Posterior cingulate gyrus (tissue), 11 donors: Measurements from ENCODE around the gene ANKRD11.

Source experiments
- DNase-seq, 10 donors: peaks; one replicate each; pipeline versions ENCODE4 v3.0.0 to v3.0.0-alpha.2; 2020 to 2021; ENCODE audit warnings: mixed read lengths in 3 of 10
- intact Hi-C: fragments of 100-400 bp; cut with DNase I; formaldehyde crosslinking; loops from one replicate; pipeline ENCODE4 v1.15.1; 2023

Gene ANKRD11

DNA sequence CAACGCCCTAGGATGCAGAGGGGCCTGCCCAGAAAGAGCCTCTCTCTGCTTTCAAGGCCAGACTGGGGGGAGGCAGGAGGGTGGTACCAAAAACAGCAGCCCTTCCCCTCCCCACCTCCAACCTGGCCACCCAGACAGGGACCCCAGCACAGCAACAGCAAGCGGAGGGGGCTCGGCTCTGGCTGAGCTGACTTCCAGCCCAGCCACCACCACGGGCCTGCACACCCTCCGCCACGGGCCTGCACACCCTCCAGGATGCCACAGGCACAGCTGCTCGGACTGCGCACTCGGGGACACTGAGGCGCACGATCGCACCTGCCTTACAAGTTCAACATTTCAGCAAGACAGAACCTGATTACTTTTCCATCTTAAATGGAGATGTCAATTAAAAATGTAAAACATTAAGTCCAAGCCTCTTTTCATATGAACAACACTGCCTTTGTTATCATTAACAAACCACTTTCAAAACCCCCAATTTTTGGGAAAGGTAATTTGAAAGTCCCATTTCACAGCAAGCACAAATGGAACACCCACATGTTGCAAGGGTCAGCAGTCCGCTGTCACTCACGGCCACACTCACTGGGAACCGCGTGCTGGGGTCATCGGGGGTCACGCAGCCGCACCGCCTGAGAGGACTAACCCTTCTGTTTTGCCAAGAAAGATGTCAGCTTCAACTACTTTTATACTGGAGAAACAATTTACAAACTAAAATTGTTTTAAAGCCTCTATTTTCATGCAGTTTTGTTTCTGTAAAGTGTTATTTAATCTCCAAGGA is 76.4 kb downstream of the ANKRD11 start:
- intact Hi-C loops, result no loop called here

DNA sequence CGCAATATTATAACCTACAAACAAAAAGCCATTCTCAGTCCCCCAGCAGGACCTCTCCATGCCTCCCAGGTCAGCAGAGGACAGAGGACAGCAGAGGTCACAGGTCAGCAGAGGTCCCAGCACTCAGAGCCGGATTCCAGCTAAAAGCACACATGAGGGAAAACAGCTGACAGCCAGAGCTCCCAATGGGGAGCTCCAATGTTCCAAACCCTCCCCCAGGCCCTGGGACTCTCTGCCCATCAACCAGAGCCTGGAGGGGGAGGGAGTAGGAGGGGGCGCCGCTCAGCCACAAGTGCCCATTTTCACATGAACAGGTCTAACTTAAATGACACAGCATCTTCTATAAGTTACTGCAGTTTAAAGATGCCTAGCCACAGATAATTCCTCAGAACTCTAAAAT is 77.5 kb downstream of the ANKRD11 start:
- intact Hi-C loops, result no loop called here
- peak in 1 of 10 donors; percentile 12 for DNase-seq

More for the DNA sequence above, 76.4 kb downstream of the ANKRD11 start:
- DNase-seq, result peak in 2 of 10 donors; percentile 50 to 62

DNA sequence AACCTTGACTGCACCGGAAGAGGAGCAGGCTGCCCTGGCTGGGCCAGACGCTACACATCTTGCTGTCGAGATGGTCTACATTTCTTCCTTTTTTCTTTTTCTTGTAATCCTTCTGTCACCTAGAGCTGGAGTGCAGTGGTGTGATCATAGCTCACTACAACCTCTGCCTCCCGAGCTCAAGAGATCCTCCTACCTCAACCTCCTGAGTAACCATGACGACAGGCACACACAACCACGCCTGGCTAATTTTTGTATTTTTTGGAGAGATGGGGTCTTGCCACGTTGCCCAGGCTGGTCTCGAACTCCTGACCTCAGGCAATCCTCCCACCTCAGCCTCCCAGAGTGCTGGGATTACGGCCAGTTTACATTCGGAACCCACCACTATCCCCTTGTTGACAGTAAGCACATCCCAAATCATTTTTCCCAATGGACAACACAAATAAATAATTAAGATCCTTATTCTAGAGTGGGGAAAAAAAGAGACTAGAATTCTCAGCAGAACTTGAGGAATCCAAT is 79.0 kb downstream of the ANKRD11 start:
- no peak for DNase-seq
- intact Hi-C loops, result no loop called here

DNA sequence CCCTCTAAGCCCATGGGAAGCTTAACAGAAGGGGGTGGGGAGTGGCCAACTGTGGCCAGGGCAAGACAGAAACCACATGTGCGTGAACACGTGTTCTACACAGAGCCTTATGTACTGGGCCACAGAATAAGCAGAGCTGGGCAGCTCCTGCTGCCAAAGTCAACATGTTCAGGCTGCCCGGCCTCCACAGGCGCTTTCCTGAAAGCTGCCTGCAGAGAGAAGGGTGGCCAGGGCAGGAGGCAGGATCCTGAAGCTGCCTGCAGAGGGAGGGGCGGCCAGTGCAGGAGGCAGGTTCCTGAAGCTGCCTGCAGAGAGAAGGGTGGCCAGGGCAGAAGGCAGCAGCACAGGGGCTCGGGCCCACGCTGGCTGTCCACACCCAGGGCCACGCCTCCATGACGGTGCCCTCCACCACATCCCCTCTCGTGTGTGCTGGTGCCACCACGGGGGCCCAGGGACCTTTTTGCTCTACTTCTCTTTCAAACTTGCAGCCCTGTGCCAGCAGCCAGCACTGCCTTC is 79.5 kb downstream of the ANKRD11 start:
- peak in 4 of 10 donors; percentile 36 to 91 (median 46) for DNase-seq
- intact Hi-C loops, result no loop called here

DNA sequence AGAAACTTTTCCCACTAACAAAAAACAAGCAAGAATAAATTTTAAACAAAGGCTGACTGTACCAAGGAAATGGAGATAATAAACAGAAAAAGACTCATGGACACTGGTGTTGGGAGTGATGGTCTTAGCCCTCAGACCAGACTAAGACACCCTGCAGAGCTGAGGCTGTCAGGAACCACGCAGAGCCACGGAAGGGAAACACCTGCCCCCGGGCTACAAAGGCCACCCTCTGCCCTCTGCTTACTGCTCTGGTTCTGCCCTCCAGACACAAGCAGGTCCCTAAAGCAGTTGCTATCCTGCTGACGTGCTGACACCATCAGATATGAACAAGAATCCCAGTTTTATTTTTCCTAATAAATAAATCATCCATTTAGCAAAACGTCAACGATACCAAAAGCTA is 80.0 kb downstream of the ANKRD11 start:
- peak in 1 of 10 donors; percentile 1 for DNase-seq
- intact Hi-C loops, result no loop called here

DNA sequence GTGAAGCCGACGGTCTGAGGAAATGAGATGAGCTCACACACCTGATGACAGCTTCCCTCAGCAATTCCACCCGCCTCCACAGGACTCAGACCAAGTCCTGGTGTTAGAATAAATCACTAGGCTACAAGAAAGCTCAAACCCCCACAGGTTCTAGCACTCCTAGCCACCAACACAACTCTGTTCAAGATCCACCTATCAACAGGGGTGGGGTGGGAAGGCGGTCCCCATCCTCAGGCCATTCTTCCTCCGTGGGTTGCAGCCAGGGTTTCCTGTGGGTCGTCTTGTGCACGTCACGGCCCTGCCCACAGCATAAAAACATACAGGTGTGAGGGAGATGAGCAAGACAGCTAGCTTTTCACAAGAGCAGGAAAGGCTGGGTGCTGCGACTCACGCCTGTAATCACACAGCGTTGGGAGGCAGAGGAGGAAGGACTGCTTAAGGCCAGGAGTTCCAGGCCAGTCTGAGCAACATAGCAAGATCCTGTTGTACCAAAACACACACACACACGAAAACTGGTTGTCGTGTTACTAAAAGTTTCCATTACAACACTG is 81.1 kb downstream of the ANKRD11 start:
- DNase-seq, result peak in 1 of 10 donors; percentile 57
- intact Hi-C loops, result no loop called here

DNA sequence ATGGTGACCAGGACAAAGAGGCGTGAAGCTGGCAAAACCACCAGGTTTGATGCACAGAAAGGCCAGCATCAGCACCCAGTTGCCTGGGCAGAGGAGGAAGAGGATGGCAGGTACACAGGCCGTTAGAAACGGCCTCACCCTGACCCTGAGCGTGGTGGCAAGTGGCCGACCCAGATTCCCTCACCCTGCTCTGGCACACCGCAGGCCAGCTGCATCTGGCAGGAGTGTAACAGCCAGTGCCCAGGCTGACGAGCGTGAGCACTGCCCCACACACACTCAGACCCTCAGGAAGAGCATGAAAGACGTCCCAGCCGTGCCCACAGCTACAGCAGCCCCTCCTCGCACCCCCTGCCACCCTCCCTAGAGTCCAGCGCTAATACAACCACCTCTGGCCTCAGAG is 82.0 kb downstream of the ANKRD11 start:
- intact Hi-C loops, result no loop called here
- DNase-seq, result peak in 1 of 10 donors; percentile 84

DNA sequence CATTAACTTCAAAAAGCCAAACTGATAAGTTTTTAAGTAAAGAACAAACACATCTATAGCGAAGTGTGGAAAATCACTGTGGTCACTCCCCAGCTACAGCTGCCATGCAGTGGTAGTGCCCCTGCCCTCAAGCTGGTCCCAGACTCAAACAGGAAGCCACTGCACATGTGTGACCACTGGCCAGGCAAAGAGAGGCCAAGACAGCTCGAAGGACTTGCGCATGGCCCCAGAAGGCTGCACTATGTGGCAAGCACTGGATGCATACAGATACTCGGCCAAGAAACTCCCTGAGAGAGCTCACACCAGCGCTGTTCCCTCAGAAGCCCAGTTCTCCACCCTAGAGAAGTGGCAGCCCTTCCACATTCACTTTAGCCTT is 82.4 kb downstream of the ANKRD11 start:
- intact Hi-C loops, result no loop called here
- peak in 1 of 10 donors; percentile 72 for DNase-seq

DNA sequence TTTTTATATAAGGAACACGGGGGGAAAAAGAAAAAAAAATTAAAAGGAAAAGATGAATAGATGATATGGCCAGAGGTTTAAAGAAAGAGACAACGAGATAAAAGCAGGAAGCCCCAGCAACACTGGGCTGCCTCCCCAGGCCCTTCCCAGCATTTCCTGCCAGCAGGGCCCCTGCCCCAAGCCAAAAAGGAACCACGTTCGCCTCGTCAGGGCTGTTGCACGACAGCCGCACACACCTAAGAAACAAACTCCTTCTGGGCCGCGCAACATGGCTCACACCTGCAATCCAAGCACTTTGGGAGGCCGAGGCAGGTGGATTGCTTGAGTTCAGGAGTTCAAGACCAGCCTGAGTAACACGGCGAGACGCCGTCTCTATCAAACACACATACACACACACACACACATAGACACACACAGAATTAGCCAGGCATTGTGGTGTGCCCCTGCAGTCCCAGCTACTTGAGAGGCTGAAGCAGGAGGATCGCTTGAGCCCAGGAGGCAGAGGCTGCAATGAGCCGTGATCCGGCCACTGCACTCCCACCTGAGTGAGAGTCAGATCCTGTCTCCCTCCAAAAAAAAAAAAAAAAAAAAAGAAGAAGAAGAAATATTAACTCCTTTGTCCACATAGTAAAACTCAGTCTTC is 83.0 kb downstream of the ANKRD11 start:
- DNase-seq, result peak in 1 of 10 donors; percentile 80
- intact Hi-C loops, result no loop called here

DNA sequence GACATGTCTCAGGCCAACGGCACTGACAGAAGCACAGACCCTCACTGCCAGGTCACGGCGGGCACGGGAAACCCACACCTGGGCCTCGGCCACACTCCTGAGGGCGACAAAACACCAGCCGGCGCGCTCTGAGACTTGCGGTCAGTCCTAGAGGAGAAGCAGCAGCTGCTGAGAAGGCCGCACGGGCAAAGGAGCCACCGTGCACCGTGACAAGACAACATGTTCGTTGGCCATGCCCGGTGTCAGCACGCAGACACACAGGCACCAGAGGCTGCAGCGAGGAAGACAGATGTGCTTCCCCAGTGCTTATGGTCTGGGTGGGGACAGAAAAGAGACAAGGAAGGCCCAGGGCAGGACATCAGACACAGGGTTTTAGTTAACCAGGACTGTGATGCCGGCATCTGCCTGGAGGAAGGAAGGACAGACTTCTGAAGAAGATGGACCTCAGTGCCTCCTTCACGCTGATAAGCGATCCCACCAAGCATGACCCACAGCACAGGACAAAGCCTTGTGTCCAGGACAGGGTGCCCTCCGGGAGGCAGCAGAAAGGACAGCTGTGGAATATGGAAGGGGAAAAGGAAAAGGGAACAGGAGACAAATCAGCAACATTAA is 84.0 kb downstream of the ANKRD11 start:
- intact Hi-C loops, result no loop called here
- DNase-seq, result peak in 1 of 10 donors; percentile 79

DNA sequence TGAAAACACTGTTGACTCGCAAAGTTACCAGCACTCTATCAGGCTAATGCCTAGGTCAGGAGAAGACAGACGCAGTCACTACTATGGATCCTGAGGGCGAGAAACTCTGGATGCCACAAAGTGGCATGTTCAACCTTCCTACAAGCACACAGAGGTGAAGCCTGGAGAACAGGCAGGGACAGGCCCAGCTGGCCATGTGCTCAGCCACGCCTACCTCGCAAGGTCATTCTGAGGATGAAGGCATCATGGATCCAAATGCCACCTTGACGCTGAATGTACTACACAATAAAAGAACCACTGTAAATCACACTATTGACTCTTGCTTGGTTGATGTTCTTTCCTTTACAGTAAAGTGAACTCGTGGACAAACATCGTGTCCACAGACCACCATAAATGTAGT is 85.8 kb downstream of the ANKRD11 start:
- intact Hi-C loops, result no loop called here
- DNase-seq, result peak in 1 of 10 donors; percentile 15

DNA sequence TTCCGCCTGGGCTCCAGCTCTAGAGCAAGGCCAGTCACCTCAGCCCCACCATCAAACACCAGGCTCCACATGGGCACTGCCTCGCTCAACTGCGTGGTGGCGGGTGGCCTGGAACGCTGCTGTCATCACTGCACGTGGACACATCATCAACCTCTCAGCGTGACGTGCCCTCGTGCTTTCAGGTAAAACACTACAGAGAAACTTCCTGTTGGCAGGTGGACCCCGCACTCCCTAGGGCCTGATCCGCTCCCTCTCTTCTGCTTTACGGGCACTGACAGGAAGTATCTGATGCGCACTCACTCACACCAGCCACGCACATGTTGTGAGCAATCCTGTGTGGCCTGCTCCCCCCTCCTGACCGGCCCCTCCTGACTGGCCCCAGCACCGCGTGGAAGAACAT is 87.4 kb downstream of the ANKRD11 start:
- intact Hi-C loops, result no loop called here
- DNase-seq, result no peak

DNA sequence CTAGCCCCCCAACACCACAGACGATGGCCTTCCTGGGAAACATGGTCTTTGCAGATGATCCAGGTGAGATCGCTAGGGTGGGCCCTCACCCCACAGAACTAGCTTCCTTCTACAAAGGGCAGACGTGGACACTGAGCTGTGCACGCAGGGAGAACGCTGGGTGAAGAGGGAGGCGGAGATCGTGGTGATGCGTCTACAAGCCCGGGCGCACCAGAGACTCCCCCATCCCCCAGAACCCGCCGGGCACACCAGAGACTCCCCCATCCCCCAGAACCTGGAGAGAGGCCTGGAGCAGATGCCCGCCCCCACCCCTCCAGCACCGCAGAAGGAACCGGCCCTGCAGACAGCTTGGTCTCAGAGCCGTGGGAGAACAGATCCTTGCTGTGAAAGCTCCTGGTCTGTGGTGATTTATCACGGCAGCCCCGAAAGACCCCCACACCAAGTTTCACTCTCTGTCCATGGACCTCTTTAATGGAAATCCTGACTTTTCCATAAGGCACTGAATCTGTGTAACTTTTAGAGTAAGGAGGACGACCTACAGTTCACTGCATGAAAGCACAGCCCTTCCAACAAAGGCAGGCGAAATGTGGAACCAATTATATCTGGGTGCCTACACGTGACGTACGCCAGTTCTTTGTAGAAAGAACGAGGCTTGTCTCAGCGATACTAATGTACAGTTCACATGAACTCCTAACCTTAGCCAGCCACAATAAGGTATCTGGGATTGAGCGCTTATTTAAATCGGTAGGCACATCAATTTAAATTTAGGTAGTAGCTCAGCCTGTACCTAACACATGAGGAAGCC is 88.5 kb downstream of the ANKRD11 start:
- intact Hi-C loops, result no loop called here
- DNase-seq, result no peak

DNA sequence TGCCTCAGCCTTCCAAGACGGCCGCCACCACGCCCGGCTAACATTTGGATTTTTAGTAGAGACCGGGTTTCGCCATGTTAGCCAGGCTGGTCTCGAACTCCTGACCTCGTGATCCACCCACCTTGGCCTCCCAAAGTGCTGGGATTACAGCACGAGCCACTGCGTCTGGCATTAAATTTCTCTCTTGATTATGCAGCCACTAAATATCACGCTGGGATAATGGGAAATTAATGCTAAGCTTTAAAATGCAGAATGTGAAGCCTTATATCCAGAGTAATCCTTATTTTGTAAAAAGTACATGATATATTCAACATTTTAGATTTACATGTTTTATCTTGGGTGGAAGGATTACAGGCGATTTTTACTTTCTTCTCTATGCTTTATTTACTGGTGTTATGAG is 89.2 kb downstream of the ANKRD11 start:
- intact Hi-C loops, result no loop called here
- no peak for DNase-seq

DNA sequence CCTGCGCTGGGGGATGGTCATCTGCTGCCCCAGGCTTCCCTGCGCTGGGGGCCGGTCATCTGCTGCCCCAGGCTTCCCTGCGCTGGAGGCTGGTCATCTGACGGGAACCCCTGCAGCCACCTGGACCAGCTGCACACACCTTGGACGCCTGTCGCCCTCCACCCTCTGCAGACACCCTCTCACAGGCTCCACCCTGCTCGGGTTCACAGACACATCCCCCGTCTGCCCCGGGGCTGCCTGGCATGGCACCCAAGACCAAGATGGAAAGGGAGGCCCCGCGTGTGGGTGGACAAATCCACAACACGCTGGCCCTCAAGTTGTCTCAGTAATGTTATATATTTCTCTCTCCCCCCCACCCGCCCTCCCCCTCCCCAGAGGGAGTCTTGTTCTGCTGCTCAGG is 89.6 kb downstream of the ANKRD11 start:
- intact Hi-C loops, result no loop called here
- DNase-seq, result no peak

DNA sequence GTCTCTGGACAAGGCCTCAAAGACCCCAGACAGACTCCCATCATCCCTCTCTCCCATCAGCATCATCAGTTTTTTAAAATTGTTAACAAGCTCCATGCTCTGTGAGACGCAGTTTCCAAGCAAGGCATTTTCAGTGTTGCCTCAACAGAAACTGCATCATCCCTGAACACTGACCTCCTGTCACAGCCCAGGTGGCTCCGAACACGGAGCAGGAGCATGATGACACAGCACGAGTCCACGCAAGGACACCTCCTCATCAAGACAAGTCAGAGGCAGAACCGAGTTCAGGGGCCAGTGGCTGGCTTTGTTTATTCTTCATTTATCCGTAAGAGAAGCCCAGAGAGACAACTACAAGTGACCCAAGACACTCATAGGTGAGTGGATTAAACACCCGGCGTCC is 91.4 kb downstream of the ANKRD11 start:
- DNase-seq, result peak in 1 of 10 donors; percentile 5
- intact Hi-C loops, result no loop called here

DNA sequence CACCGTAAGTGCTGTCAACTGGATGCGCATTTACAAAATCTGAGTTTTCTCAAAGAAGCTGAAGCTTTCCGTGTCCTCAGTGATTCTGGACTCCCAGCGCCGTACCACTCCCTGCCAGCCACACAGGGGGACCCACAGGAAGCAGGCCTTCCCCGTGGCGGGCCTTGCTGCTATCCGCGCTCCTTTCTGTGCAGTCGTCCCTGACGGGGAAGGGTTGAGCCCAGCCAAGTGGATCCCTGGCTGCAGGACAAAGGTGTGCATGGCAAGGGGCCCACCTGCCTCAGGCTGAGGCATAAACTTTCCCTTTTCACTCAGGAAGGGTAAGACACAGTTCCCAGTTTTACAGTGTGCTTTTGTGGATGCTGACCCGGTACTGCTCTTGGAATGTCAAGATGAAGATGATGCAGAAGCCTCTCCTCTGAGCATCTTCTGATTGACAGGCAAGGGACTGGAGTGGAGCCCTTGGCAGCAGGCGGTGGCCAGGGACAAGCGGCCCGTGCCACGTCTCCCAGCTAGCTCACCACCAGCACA is 93.0 kb downstream of the ANKRD11 start:
- intact Hi-C loops, result no loop called here
- no peak for DNase-seq

DNA sequence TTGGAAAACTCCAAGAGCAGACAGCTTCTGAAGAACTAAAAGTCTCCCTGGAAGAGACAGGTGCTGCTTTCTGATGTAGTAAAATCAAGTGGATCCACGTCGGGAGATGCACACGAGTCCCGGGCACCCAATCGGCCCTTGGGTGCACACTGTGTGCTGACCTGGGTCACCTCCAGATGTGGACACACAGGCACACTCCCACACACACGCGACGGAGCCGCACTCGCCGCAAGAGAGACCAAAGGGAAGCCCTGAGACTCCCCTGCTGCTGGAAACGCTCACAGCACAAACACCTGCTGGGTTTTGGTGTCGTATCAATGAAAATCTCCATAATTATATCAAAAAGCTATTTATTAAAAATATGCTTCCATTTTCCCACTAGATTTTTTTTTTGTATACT is 94.2 kb downstream of the ANKRD11 start:
- intact Hi-C loops, result no loop called here
- DNase-seq, result no peak

DNA sequence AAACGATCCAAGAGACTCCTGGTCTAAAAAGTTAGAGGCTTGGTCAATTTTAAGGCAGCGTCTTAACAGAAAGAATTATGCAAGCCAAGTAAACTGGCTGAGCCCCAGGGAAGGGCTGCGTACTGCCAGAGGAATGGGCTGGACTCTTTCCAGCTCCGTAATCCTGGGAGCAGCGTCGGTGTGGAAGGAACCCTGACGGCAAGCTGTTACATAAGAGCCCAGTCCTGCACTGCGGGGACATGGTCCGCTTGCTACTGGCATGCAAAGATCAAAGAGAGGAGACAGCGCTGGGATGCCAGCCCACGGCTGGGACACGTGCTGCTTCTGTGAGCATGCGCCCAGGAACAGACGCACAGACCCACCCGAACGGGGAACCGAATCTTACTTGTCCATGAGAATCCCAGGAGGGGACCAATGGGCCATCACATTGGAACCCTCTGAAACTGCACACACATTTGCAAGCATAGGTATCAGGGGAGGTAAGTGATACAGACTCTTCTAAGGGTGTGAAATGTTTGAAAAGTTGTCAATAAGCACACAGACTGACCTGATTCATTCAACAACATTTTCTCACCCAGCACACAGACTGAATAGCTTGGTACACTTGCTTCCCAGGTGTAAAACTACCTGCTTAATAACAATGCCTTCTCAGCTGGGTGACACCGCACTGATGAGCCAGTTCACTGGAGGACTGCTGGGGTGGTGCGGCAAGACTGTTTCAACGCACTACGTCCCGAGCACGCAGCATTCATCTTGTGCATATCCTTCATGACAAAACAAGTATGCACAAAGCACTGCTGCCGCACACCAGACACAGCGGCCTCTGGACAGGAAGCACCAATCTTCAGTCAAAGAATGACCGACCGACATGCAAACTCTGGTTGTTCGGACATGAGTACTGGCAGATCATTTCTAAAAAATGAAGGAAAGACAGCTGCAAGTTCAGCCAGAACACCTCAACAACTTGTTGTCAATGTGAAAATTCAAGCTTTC is 94.9 kb downstream of the ANKRD11 start:
- intact Hi-C loops, result no loop called here
- DNase-seq, result peak; percentile 63 to 96 (median 76)
